Putamen (tissue), 1 donor: ENCODE results near the gene REXO5.
"Not testable (repeated sequence)": the region's sequence is repeated elsewhere in the genome, so short reads cannot be mapped to it uniquely, and the experiment has no call there.

Experiments used
- DNase-seq: peaks from one replicate; pipeline ENCODE4 v3.0.0-alpha.2; 2016; ENCODE audit warnings: low spot score

Gene REXO5

DNA sequence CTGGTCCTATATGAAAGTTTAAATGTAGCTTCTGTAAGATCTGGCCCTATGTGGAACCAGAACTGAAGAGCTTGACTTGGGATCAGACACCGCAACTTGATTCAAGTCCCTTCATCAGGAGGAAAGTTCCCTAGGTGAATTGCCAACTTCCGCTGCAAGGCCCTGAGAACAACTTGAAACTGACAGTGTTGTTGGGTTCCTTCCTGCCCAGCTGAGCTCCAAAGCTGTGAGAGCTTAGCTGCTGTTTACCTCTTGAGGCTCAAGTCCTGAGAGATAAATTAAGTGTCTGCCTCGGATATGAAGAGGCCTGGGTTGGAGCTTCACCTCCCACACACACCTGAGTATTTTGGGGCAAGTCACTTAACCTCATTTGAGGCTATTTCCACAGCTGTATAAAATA lies 44.7 kb downstream of the REXO5 start:
- no peak for DNase-seq

DNA sequence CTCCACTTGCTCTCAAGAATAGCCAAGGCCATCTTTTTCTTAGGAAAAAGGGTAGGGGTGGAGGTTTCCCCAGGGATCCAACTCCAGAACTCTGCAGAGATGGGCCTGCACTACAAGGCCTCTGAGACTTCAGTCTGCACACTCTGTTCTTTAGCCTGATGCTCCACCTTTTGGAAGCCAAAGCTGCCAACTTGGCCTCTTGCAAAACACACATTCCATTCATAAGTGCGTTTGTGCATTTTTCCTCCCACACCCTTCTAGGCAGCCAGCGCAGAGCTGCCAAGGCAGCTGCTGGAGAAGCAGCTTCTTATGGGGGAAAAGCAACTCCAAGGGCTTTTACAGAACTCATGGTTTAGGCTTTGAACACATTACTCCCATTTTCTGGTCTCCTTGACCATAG lies 45.3 kb downstream of the REXO5 start:
- DNase-seq, result peak; percentile 46

DNA sequence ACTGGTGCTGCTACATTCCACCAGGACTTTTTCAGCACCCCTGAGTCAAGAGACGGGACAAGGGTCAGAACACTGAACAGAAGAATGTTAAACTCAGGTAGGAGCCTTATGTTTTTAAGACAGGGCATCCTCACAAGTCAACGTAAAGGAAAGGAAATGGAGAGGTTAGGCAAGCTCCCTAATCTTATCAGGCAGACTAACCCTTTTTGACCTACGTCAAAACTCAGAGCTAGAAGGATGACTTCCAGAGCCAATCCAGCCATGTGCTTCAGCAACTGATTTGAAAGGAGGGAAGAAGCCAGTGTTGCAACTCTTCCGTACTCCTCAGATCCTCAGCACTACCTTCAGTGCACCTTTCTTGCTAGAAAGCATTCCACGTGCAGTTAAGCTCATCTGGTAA lies 46.8 kb downstream of the REXO5 start:
- no peak for DNase-seq

DNA sequence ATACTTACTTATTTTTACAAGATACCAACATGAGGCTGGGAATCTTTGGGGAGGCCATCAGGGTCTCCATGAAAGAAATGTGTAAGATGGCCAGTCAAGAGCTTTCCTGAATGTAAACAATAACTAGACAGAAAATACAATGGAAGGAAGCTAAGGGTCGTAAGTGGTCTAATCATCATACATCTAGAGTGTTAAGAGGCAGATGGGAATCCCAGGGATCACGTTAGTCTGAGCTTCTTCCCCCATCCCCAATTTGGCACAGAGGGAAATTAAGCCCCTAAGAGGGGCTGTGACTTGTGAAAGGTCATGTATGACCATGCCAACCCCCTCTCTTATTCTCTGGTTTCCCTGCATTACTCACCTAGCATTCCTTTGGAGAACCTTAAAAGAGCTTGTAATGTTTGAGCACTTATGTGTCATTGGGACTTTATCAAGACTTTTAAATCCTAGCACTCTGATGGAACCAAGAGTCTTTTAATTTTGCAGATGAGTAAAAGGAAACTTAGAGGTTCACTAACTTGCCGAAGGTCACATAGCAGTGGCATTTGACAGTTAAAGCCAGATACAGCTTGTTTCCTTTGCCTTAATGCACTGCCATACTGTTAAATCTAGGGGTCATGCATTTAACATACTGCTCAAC lies 47.8 kb downstream of the REXO5 start:
- DNase-seq, result no peak

DNA sequence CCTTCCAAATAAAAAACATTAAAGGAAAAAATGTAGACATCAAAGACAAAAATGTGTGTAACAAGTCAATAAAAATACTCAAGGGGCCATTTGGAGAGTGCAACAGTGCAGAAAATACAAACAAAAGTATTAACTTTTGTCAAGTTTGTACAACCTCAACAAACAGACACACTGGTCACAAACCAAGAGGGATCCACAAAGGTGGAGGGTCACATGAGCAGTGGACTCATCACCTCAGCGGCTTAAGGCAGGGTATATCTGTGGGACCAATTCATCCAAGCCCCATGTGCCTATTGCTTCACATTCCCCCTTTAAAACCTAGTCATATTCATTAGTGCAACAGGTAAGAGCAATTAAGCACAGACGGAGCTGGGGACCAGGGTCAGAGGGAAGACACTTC lies 48.6 kb downstream of the REXO5 start:
- no peak for DNase-seq

DNA sequence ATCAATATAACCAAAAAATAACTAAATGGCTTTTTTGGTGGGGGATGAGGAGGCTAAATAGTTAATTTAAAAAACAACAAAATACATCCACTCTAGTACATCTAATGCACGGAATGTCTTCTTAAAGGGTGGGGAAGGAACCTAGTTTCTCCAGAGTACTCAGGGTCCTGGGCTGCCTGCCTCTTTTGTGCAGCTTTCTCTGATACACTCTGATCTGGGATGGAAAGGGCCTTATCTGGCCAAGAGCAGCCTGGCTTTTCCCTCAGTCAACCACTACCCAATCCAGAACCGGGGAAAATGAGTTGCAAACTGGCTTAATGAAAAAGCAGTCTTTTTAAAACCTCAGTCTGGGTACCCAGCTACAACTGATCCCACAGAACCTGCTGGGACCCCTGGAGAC lies 51.0 kb downstream of the REXO5 start:
- no peak for DNase-seq

DNA sequence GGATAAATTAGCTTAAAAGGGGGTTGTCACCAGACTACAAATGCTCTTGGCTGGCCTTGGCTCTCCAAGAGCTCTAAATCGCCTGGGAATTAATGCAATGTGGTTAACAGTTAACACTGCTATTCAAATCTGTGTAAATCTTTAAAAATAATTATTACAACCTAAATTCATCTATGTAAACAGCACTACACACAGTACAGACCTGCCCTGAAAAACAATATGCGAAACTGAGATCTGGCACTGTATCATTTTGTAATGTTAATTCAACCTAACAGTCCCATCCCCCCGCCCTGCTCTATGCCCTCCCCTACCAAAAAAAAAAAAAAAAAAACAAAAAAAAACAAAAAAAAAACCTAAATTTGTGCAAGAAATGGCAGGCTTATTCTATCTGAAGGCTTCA lies 52.9 kb downstream of the REXO5 start:
- DNase-seq, result no peak

DNA sequence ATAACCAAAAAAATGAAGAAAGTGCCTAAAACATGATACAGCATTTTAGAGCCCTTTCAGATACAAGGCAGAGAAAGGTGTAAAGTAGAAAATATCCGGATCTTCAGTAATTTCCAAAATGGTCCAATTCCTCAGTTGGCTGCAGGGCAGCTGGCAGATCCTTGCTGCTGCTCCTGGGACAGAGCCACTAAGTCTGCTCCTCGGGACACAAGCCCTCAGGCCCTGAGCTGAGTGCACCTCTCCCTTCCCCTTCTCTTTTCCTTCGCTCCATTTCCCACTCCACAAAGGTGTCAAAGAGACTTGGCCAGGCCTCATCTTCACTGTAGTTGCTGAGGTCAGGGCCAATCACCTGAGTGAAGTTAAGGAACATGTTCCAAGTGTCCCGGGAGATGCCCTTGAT lies 53.4 kb downstream of the REXO5 start:
- no peak for DNase-seq

DNA sequence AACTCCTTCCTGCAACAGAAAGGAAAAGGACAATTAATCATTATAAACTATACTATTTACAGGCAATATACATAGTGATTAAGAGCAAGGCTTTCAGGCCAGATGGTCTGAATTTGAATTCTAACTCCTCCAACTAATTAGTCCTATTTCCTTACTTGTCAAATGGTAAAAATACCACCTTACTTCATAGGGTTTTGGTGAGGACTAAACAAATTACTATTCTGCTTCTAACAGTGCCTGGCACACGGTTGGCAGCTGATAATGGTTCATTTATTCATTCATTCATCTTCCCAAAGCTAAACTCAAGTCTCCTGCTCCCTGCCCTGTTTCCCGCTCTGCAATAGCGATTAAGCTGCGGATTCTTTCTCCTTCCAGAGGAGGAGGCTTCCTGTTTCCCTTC lies 54.0 kb downstream of the REXO5 start:
- no peak for DNase-seq

DNA sequence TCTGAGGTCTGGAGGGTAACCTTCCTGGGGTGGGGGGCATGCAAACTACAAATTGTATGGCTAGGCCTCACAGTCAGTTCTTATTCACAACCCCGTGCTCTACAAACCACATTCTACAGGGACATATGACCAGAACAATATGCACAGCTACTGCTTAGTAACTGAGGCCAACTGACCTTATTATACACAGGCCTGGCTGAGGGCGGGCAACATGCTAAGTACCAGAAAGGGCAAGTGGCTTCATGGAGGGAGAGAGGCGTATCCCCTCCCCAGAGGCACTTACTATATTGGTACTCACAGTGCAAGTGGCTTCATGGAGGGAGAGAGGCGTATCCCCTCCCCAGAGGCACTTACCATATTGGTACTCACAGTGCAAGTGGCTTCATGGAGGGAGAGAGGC lies 54.7 kb downstream of the REXO5 start:
- not testable (repeated sequence) for DNase-seq

DNA sequence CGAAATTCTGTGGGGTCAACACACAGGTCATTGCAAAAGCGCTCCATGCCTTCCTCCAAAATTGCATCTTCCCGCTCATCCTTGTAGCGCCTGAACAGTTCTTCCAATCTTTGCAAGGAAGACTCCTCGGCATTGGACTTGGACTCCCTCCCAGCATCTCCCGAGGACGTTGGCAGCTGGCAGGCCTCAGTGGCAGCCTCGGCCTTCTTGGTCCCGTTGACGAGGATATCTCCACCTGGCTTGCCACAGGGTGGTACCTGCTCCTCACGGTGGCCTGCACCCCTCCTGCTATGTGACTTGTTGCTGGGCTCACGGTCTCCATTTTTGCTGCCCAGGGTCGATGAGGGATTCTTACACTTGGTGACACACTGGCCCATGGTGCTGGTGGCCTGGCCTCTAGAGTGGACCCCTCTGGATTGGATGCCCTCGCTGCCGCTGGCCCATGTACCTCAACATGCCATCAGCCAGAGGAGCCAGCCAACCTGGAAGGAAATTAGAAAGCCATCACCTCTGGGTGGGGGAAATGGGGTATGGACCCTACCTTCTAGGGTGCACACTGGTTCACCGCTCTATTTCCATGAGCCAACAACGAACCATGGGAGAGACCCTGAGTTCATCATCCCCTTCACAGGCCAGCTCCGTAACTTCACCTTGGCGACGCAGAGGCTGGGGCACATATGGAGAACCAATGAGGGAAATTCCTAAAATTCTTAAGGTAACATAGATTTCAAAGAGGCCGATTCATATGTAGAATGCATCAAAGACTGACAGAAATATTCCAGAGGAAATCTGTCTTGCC lies 56.0 kb downstream of the REXO5 start:
- DNase-seq, result no peak

DNA sequence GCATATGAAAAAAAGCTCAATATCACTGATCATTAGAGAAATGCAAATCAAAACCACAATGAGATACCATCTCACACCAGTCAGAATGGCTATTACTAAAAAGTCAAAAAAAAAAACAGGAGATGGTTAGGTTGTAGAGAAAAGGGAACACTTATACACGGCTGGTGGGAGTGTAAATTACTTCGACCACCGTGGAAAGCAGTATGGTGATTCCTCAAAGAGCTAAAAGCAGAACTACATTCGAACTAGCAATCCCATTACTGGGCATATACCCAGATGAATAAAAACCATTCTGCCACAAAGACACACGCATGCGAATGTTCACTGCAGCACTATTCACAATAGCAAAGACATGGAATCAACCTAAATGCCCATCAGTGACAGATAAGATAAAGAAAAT lies 58.0 kb downstream of the REXO5 start:
- DNase-seq, result not testable (repeated sequence)

DNA sequence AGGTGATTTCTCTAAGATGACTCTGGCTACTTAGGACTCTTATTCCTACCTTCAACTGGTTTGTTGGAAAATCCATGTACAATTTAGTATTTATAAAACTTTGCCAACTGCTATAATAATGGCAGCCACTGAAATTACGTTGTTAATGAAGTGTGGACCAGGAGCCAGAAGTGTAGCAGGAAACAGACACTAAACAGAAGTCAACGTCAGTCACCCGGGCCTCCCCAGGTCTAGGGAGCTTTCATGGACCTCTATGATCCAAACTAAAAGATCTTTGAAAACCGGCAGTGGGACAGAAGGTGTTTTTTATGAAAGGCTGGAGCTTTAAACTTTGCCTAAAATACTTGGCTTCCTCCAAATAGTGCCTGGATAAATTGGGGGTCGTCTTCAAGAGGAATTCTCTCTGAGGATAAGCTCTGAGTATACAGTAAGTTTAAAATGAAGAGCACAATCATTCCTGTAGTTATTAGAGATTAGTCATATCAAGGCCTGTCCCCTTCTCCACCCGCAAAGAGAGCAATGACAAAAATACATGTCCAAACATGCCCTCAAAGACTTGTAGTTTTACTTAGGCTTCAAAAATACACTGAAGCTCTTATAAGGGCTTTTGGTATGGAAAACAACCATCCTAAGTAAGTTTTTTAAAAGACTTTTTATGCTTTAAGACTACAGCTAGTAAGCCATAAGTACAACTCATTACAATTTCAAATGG lies 59.2 kb downstream of the REXO5 start:
- DNase-seq, result no peak

DNA sequence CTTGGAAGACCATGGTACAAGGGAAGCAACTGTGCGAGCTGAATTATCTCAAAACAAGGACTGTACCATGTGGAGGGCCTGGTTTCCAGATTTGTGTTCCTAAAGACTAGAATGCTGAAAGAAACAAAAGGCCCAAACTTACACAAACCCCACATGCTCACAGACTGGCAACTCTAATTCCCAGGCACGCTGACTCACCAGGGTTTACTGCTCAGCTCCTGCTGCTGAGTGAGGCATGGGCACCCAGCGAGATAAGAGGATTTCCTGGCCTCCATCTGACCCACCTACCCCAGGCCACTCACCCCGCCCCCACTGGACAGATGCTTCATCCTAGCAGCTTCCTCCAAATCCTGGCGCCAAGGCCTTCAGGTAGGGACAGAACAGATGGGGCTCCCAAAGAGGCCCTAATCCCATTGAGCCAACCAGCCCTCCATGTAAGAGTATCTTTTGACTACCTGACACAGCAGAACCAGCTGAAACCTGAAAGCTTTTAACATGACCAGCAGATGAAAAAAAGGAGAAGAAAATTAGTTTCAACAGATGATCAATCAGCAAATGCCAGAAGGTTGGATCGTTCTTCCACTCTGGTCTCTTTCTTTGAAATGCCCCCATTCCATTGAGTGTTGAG lies 59.9 kb downstream of the REXO5 start:
- no peak for DNase-seq

DNA sequence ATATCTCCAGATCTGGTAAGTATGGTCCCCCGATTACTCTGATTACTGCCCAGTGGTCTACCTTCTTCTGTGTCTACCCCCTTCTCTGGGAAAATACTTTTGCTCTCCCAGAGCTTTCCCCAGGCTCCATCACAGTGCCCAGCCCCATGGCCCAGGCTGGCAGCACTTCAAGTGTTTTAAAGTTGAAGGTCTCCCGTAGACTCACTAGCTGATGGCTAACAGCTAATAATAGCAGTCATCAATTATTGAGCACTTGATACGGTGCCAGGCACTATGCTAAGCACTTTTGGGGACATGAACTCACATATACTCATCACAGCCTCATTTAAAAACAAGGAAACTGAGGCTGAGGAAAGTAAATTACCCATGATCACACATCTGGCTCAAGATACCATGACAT lies 60.5 kb downstream of the REXO5 start:
- DNase-seq, result no peak

DNA sequence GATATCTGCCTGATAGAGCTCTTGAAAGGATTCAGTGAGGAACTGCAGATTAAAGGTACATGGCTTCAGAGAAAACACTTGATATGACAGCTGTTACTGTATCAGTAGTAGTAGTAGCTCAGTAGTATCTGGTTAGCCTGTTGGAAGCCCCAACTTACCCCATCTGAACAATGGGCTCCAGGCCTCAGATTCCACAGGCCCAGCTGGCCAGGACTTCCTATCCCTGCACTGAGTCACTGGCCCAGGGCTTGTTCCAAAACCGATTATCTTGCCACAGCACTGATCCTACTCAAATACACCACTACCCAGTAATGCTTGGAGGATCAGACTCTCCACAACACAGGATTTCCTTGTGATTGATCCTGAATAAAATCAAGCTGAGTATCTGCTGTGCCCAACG lies 61.3 kb downstream of the REXO5 start:
- no peak for DNase-seq

DNA sequence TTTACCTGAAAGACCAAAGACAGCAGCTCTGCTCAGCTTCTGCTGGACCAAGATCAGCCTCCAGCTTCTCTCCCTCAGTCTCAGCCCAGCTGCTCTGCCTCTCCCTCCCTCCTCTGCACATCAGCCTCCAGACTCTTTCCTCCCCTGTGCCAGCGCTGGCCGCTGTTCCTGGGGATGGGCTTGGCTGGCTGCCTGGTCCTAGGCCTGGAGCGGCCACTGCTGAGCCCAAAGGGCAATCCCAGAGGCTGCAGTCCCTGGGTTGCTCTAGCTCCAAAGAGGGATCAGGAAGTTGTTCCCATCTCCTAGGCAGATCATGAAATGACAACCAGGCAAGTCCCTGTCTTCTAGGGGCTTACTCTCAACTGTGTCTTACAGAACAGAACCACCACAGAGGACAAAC lies 62.6 kb downstream of the REXO5 start:
- DNase-seq, result peak; percentile 86

DNA sequence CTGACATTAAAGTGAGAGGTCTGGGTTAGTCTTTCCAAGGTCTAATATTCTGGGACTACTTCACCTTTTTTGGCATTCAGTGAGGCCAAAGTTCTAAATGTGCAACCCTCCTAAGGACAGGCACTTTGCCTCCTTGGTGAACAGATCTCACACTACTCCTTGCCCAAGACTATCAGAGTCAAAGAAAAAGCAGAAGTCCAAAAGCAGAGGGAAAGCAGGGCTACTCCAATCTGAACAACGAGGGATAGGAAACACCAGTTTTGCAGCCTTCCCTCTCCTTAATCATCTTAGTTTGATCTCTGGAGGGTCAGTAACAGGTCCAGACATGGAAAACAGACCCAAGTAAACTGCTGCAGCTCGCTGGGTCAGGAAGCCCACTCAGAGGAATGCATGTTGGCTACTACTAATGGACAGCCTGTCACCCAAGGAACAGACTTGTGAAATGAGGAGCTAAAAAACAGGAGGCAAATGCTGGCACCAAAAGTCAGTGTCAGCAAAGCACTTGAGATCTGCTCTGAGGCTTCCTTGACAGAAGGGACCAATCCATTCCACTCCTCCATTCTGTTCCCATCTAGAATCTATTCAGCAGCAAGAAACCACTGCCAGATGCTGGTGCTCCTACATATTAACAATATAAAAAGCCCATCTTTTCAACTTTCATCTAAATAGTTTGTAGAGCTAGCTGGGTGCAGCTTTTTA lies 63.9 kb downstream of the REXO5 start:
- no peak for DNase-seq

DNA sequence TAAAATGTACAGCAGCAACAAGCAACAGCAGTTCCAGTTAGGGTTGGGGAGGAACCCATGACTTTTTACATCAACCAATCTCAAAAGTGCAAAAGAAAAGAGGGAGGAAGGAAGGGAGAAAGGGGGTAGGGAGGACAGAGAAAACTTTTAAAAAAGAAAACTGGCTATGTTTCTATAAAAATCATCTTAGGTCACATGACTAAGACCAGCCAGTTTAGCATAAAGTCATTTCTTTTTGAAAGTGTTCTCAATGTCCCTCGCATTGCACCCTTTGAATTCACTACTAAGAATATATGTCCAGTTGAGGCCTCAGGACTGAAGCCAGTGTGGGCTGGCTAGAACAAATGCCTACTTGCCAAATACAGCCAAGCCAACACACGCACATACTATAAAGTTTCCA lies 64.9 kb downstream of the REXO5 start:
- DNase-seq, result no peak

DNA sequence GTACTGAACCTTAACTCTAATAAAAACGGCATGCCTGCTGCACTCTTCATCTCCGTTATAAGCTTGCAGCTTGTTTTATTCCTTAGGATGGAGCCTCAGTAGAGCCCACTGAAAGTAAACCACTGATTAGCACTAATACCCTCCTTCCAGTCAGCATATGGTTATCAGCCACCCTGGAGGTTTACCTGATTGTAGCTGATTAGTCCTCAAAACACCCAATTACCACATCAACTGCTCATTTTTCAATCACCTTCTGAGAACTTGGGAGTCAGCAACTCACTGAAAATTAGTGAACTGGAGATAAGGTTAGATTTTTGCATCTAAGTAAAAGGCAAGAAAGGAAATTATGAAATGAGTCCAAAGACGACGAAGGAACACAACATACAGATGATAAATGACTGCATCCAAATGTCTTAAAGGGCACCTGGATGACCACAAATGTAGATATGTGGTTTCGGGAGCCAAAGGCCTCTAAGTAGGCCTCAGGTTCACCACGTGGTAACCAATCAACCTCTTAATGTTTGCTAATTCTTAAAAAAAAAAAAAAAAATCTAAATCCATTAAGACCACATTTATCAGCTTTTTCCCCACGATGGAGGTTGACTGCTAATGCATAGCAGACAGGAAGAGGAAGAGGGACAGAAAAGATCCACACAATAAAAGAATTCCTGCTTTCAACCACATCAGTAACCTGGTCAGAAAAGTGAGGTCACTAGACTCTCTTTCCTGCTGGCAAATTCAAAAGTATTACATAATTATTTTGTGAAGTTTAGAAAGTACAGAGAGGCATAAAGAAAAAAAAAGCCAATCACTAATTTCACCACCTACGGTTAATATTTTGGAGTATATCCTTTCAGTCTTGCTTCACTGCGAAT lies 65.9 kb downstream of the REXO5 start:
- no peak for DNase-seq

DNA sequence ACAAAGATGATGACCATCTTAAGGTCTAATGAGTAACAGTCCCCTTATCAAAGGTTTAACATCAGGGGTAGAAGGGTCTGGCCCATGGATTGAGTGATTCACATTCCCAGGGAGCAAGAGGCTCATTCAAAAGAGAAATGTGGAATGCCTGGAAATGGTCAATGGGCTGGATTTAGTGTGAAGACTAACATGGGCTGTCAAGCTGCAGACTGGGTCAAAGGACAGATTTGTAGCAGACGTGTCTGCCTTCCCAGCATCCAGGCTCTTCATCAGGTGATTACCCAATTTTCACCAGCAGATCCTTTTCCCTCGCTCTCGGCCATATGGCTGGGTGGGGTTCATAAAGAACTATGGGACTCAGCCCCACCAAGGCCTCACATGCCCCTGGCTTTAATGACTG lies 67.0 kb downstream of the REXO5 start:
- DNase-seq, result no peak
